CD4-positive, CD25-positive, alpha-beta regulatory T cell (primary cell): ENCODE measurements around the gene DEFB110. TPM values are rescaled to one million over a fixed set of nuclear protein-coding genes. Genes with fewer than 3 reads are reported as not detected.

Source experiments
- ATAC-seq, 2 donors: fragments of 150-1000 bp; cut with Tn5 transposase; one replicate each; pipeline ENCODE4 v1.10.0; 2021; ENCODE audit warnings: low read depth in 2 of 2, moderate number of reproducible peaks in 2 of 2, moderate library complexity in 1 of 2
- DNase-seq, 3 donors: peaks; one replicate each; pipeline versions ENCODE4 v3.0.0 to v3.0.0-alpha.2; 2012 to 2022; ENCODE audit warnings: mixed read lengths in 1 of 3
- H3K27ac ChIP-seq: one replicate; pipeline ENCODE4 v1.7.0; 2013; ENCODE audit warnings: mild to moderate bottlenecking, low read length; ENCODE audit not compliant: insufficient read depth, poor library complexity, severe bottlenecking
- H3K27me3 ChIP-seq: one replicate; pipeline ENCODE4 v1.7.0; 2013; ENCODE audit warnings: low read length; ENCODE audit not compliant: control insufficient read depth, insufficient read depth
- H3K36me3 ChIP-seq: one replicate; pipeline ENCODE4 v1.7.0; 2013; ENCODE audit warnings: mild to moderate bottlenecking, low read length, moderate library complexity; ENCODE audit not compliant: control insufficient read depth, insufficient read depth
- H3K4me1 ChIP-seq: 2 replicates; pipeline ENCODE4 v1.7.0; 2013; ENCODE audit warnings: mild to moderate bottlenecking, low read length; ENCODE audit not compliant: insufficient read depth, control insufficient read depth, poor library complexity, severe bottlenecking
- H3K4me3 ChIP-seq: one replicate; pipeline ENCODE4 v1.7.0; 2013; ENCODE audit warnings: low read depth, mild to moderate bottlenecking, low read length, moderate library complexity
- H3K9me3 ChIP-seq, 2 experiments: 1 replicate in 1 of 2; 2 replicates in 1 of 2; pipeline ENCODE4 v1.7.0; 2013; ENCODE audit warnings: low read length in 2 of 2, mild to moderate bottlenecking in 1 of 2, moderate library complexity in 1 of 2; ENCODE audit not compliant: control insufficient read depth in 2 of 2
- H3K27ac Mint-ChIP-seq, 3 donors: one replicate each; pipeline ENCODE4 v1.8.0; 2020 to 2022; ENCODE audit warnings: mild to moderate bottlenecking in 3 of 3, mixed read lengths in 3 of 3, moderate library complexity in 2 of 3
- H3K27me3 Mint-ChIP-seq: one replicate; pipeline ENCODE4 v1.8.0; 2022; ENCODE audit warnings: mild to moderate bottlenecking, mixed read lengths
- H3K36me3 Mint-ChIP-seq: one replicate; pipeline ENCODE4 v1.8.0; 2020; ENCODE audit warnings: mixed read lengths
- H3K4me1 Mint-ChIP-seq, 4 donors: one replicate each; pipeline ENCODE4 v1.8.0; 2020 to 2022; ENCODE audit warnings: mixed read lengths in 4 of 4, mild to moderate bottlenecking in 1 of 4
- H3K4me3 Mint-ChIP-seq, 4 donors: one replicate each; pipeline ENCODE4 v1.8.0; 2020 to 2022; ENCODE audit warnings: mild to moderate bottlenecking in 4 of 4, mixed read lengths in 4 of 4, moderate library complexity in 3 of 4
- H3K9me3 Mint-ChIP-seq, 7 donors: one replicate each; pipeline ENCODE4 v1.8.0; 2020 to 2022; ENCODE audit warnings: mixed read lengths in 7 of 7, mild to moderate bottlenecking in 3 of 7, moderate library complexity in 2 of 7
- polyA plus RNA-seq, 4 donors: library from polyadenylated mRNA; unstranded; fragments of 300-500 nt; fragmentation: Illumina TruSeq; gene quantifications; one replicate each; pipeline ENCODE4 v1.2.3, GENCODE V29; 2021
- total RNA-seq: library from RNA; stranded (reverse); gene quantifications from one replicate; pipeline ENCODE4 v1.2.3, GENCODE V29; 2022

Gene DEFB110
- total RNA-seq (not detected), polyA plus RNA-seq (not detected)

GRCh38 chr6:50021894-50022293 is at the start of gene DEFB110:
TSS of gene DEFB110 (minus strand) at chr6:50021994. CDS start at chr6:50021935, 59 bp downstream.
- Histone ChIP-seq H3K27ac (no peak within 1 kb of the TSS), H3K9me3 (peaks cover 0 to 2% of the 10 kb centered on the region in 2 experiments), H3K27me3 (no peaks in the 10 kb centered on the region), H3K4me1 (no peaks in the 10 kb centered on the region), H3K4me3 (no peak within 1 kb of the TSS), H3K36me3 (no peaks in the 10 kb centered on the region)
- H3K36me3 Mint-ChIP-seq = no peaks in the 10 kb centered on the region
- ATAC-seq = no peak
- DNase-seq = no peak
- H3K9me3 Mint-ChIP-seq = peaks cover 0 to 15% (median 5%) of the 10 kb centered on the region in 7 donors
- no peaks in the 10 kb centered on the region for H3K27me3 Mint-ChIP-seq
- no peak within 1 kb of the TSS for H3K4me3 Mint-ChIP-seq
- H3K27ac Mint-ChIP-seq = no peak within 1 kb of the TSS
- no peaks in the 10 kb centered on the region for H3K4me1 Mint-ChIP-seq

GRCh38 chr6:50070101-50070500 is 48.3 kb upstream of the DEFB110 start:
- H3K9me3 ChIP-seq = no peaks in the 10 kb centered on the region
- H3K4me1 ChIP-seq = no peaks in the 10 kb centered on the region
- H3K4me3 ChIP-seq = no peak overlapping the region
- no peaks in the 10 kb centered on the region for H3K27me3 Mint-ChIP-seq
- DNase-seq (no peak), ATAC-seq (no peak)
- H3K36me3 Mint-ChIP-seq = no peaks in the 10 kb centered on the region
- no peaks in the 10 kb centered on the region for H3K27me3 ChIP-seq
- H3K4me1 Mint-ChIP-seq = no peaks in the 10 kb centered on the region
- no peak overlapping the region for H3K27ac ChIP-seq
- H3K36me3 ChIP-seq = no peaks in the 10 kb centered on the region
- no peak overlapping the region for H3K4me3 Mint-ChIP-seq
- H3K9me3 Mint-ChIP-seq = peaks cover 0 to 10% (median 4%) of the 10 kb centered on the region in 7 donors
- H3K27ac Mint-ChIP-seq = no peak overlapping the region

GRCh38 chr6:50062051-50062450 is 40.3 kb upstream of the DEFB110 start:
- DNase-seq (no peak), ATAC-seq (no peak)
- Mint-ChIP-seq H3K27me3 (no peaks in the 10 kb centered on the region), H3K9me3 (peaks cover 0 to 14% (median 3%) of the 10 kb centered on the region in 7 donors), H3K4me3 (no peak overlapping the region), H3K27ac (no peak overlapping the region), H3K36me3 (no peaks in the 10 kb centered on the region), H3K4me1 (no peaks in the 10 kb centered on the region)
- H3K27me3 ChIP-seq = no peaks in the 10 kb centered on the region
- no peak overlapping the region for H3K27ac ChIP-seq
- H3K36me3 ChIP-seq = no peaks in the 10 kb centered on the region
- H3K9me3 ChIP-seq = no peaks in the 10 kb centered on the region
- H3K4me3 ChIP-seq = no peak overlapping the region
- H3K4me1 ChIP-seq = no peaks in the 10 kb centered on the region

- ATAC-seq = no peak
- no peaks in the 10 kb centered on the region for H3K27me3 Mint-ChIP-seq
- H3K27ac Mint-ChIP-seq = no peak overlapping the region
Measured at GRCh38 chr6:50056242-50056641, 34.4 kb upstream of the DEFB110 start.

DNA sequence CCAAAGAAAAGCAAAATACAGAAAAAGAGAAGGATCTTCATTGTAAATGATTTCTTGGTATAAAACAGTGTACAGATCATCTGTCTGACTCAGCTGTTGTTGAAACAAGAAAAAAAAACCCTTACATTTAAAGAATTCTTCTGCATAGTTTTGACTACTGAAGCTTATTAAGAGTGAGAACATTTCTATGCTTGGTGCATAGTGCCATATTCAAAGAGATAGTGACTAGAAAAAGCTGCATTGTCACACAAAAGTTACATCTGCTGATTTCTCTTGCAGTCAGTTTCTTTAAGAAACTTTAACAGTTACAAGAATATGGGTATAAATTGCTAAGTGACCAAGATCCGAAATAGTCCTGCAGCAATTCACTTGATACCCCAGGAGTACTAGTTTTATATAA is 28.0 kb upstream of the DEFB110 start, which contains the start of gene DEFB112:
Gene DEFB112 (minus strand): TSS at position 101 of the 400 bp plus-strand sequence. CDS start 60 bp downstream, at position 41.
- Mint-ChIP-seq H3K36me3 (no peaks in the 10 kb centered on the region), H3K9me3 (peaks cover 0 to 1% (median 0%) of the 10 kb centered on the region in 7 donors), H3K4me3 (no peak within 1 kb of the TSS), H3K4me1 (no peaks in the 10 kb centered on the region), H3K27me3 (no peaks in the 10 kb centered on the region), H3K27ac (no peak within 1 kb of the TSS)
- ATAC-seq = no peak
- H3K9me3 ChIP-seq = no peaks in the 10 kb centered on the region
- H3K27ac ChIP-seq = no peak within 1 kb of the TSS
- H3K27me3 ChIP-seq = no peaks in the 10 kb centered on the region
- H3K36me3 ChIP-seq = no peaks in the 10 kb centered on the region
- no peaks in the 10 kb centered on the region for H3K4me1 ChIP-seq
- no peak for DNase-seq
- no peak within 1 kb of the TSS for H3K4me3 ChIP-seq

More at GRCh38 chr6:50056242-50056641, 34.4 kb upstream of the DEFB110 start:
- no peaks in the 10 kb centered on the region for H3K9me3 ChIP-seq
- Mint-ChIP-seq H3K4me3 (no peak overlapping the region), H3K4me1 (no peaks in the 10 kb centered on the region), H3K36me3 (no peaks in the 10 kb centered on the region), H3K9me3 (peaks cover 0 to 5% (median 2%) of the 10 kb centered on the region in 7 donors)
- H3K27ac ChIP-seq = no peak overlapping the region
- H3K36me3 ChIP-seq = no peaks in the 10 kb centered on the region
- H3K4me1 ChIP-seq = no peaks in the 10 kb centered on the region
- no peak for DNase-seq
- H3K4me3 ChIP-seq = no peak overlapping the region
- no peaks in the 10 kb centered on the region for H3K27me3 ChIP-seq

DNA sequence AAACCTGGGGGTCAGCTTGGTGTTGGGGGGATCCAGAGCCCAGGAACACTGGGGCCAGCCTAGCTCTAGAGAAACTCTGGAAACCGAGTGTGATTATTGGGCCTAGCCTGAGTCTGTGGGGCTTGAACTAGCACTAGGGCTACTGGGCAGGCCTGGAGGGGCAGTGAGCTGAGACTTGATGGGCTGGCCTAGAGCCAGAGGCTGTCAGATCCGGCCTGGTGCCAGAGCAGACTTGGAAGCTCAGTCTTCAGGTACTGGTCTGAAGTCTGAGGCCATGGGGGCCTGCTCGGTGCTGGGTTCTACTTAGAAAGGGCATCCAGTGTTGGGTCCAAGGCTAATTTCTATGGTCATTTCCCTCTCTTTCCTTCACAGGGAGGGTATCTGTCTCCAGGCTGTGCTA is 25.2 kb upstream of the DEFB110 start:
- Histone ChIP-seq H3K27ac (no peak overlapping the region), H3K4me3 (no peak overlapping the region), H3K27me3 (no peaks in the 10 kb centered on the region), H3K36me3 (no peaks in the 10 kb centered on the region), H3K4me1 (no peaks in the 10 kb centered on the region), H3K9me3 (no peaks in the 10 kb centered on the region)
- no peaks in the 10 kb centered on the region for H3K4me1 Mint-ChIP-seq
- no peak overlapping the region for H3K27ac Mint-ChIP-seq
- no peaks in the 10 kb centered on the region for H3K36me3 Mint-ChIP-seq
- ATAC-seq (no peak), DNase-seq (no peak)
- H3K4me3 Mint-ChIP-seq = no peak overlapping the region
- no peaks in the 10 kb centered on the region for H3K27me3 Mint-ChIP-seq
- H3K9me3 Mint-ChIP-seq = peaks cover 0 to 4% (median 1%) of the 10 kb centered on the region in 7 donors

DNA sequence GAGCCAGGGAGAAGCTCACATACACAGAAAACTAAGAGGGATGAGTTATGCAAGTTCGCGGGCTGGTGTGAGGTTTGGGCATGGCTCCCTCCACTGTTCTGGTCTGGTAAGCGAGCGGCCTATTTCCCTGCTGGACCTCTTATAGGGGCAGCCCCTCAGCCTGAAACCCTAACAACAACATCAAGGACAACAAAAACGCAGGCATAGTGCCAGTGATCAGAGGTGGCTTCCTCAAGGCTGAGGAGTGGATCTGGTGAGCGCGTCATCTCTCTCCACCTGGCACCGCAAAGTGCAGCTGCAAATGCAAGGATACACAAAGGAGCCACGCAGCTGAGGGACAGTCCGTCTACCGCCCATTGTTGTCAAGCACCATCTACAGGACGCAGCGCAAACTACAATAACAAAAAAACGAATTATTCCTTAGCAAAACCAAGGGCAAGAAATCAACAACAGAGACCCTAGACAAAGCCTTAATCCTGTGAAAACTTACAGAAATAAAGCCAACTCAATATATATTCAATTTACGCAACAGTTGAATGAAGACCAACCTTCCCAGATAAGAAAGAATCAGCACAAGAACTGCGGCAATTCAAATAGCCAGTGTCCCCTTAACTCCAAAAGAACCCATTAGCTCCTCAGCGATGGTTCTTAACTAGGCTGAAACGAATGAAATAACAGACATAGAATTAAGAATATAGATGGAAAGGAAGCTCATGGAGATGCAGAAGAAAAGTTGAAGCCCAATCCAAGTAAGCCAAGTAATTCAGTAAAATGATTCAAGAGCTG is 9.2 kb upstream of the DEFB110 start:
- H3K4me3 ChIP-seq = no peak overlapping the region
- Mint-ChIP-seq H3K27ac (no peak overlapping the region), H3K4me1 (no peaks in the 10 kb centered on the region), H3K4me3 (no peak overlapping the region), H3K27me3 (no peaks in the 10 kb centered on the region), H3K36me3 (no peaks in the 10 kb centered on the region), H3K9me3 (peaks cover 5 to 14% (median 8%) of the 10 kb centered on the region in 7 donors)
- no peaks in the 10 kb centered on the region for H3K4me1 ChIP-seq
- H3K36me3 ChIP-seq = no peaks in the 10 kb centered on the region
- no peaks in the 10 kb centered on the region for H3K27me3 ChIP-seq
- no peak for ATAC-seq
- H3K27ac ChIP-seq = no peak overlapping the region
- no peak for DNase-seq
- no peaks in the 10 kb centered on the region for H3K9me3 ChIP-seq

- Histone ChIP-seq H3K9me3 (no peaks in the 10 kb centered on the region), H3K27ac (no peak overlapping the region), H3K36me3 (no peaks in the 10 kb centered on the region), H3K4me1 (no peaks in the 10 kb centered on the region), H3K4me3 (no peak overlapping the region), H3K27me3 (no peaks in the 10 kb centered on the region)
- no peaks in the 10 kb centered on the region for H3K4me1 Mint-ChIP-seq
- H3K36me3 Mint-ChIP-seq = no peaks in the 10 kb centered on the region
- peaks cover 0 to 17% (median 8%) of the 10 kb centered on the region in 7 donors for H3K9me3 Mint-ChIP-seq
- ATAC-seq (no peak), DNase-seq (no peak)
- H3K27ac Mint-ChIP-seq = no peak overlapping the region
- H3K4me3 Mint-ChIP-seq = no peak overlapping the region
- H3K27me3 Mint-ChIP-seq = no peaks in the 10 kb centered on the region
Measured at GRCh38 chr6:50030350-50030749, 8.6 kb upstream of the DEFB110 start.
